WTC11 (cell line): Measurements from ENCODE around the gene ICAM3. TPM values are rescaled to one million over a fixed set of nuclear protein-coding genes. Genes with fewer than 3 reads are reported as not detected.

Experiments used
- CTCF ChIP-seq: fragments of 200-600 bp; IDR thresholded peaks from 2 replicates; pipeline ENCODE4 v1.8.0; 2022; ENCODE audit warnings: antibody characterized with exemption
- E2F5 ChIP-seq: sonication (generic); formaldehyde crosslinking; IDR thresholded peaks from 2 replicates; pipeline ENCODE4 v1.8.1; 2022; ENCODE audit warnings: mild to moderate bottlenecking, moderate library complexity, missing genetic modification reagents
- GTF2I ChIP-seq: fragments of 250-450 bp; sonication (Bioruptor Pico); conservative IDR thresholded peaks from 2 replicates; pipeline ENCODE4 v1.4.0; 2021; ENCODE audit warnings: mild to moderate bottlenecking
- HMGA2 ChIP-seq: fragments of 250-450 bp; sonication (Bioruptor Pico); IDR thresholded peaks from 2 replicates; pipeline ENCODE4 v1.4.0; 2021; ENCODE audit warnings: mild to moderate bottlenecking, moderate library complexity
- HMGXB4 ChIP-seq: sonication (generic); formaldehyde crosslinking; IDR thresholded peaks from 2 replicates; pipeline ENCODE4 v1.8.1; 2023; ENCODE audit warnings: mild to moderate bottlenecking, moderate library complexity, missing genetic modification reagents
- JAZF1 ChIP-seq: fragments of 250-450 bp; sonication (Bioruptor Pico); IDR thresholded peaks from 2 replicates; pipeline ENCODE4 v1.9.0; 2021; ENCODE audit warnings: moderate library complexity, mild to moderate bottlenecking, inconsistent platforms
- MAX ChIP-seq: sonication (generic); formaldehyde crosslinking; IDR thresholded peaks from 2 replicates; pipeline ENCODE4 v1.8.0; 2022; ENCODE audit warnings: mild to moderate bottlenecking, missing genetic modification reagents
- NFATC4 ChIP-seq: fragments of 250-450 bp; sonication (Bioruptor Pico); IDR thresholded peaks from 2 replicates; pipeline ENCODE4 v1.9.0; 2021; ENCODE audit warnings: mild to moderate bottlenecking
- NFE2L1 ChIP-seq: sonication (generic); formaldehyde crosslinking; IDR thresholded peaks from 2 replicates; pipeline ENCODE4 v1.8.1; 2023; ENCODE audit warnings: missing genetic modification reagents
- NR2C2 ChIP-seq: sonication (generic); formaldehyde crosslinking; IDR thresholded peaks from 2 replicates; pipeline ENCODE4 v1.8.0; 2022; ENCODE audit warnings: mild to moderate bottlenecking, missing genetic modification reagents
- SMAD4 ChIP-seq: sonication (generic); formaldehyde crosslinking; IDR thresholded peaks from 2 replicates; pipeline ENCODE4 v1.8.0; 2022; ENCODE audit warnings: mild to moderate bottlenecking, missing genetic modification reagents
- SOX15 ChIP-seq: fragments of 250-450 bp; sonication (Bioruptor Pico); IDR thresholded peaks from 2 replicates; pipeline ENCODE4 v1.9.0; 2021; ENCODE audit warnings: mild to moderate bottlenecking
- TEAD1 ChIP-seq: sonication (generic); formaldehyde crosslinking; IDR thresholded peaks from 2 replicates; pipeline ENCODE4 v1.8.0; 2022; ENCODE audit warnings: mild to moderate bottlenecking, missing genetic modification reagents
- ZNF121 ChIP-seq: sonication (generic); formaldehyde crosslinking; IDR thresholded peaks from 2 replicates; pipeline ENCODE4 v1.8.0; 2023; ENCODE audit warnings: missing genetic modification reagents
- ZNF263 ChIP-seq: sonication (generic); formaldehyde crosslinking; IDR thresholded peaks from 2 replicates; pipeline ENCODE4 v1.8.1; 2022; ENCODE audit warnings: low read depth, mild to moderate bottlenecking, moderate library complexity, missing genetic modification reagents
- ZNF317 ChIP-seq: sonication (generic); formaldehyde crosslinking; IDR thresholded peaks from 2 replicates; pipeline ENCODE4 v1.8.1; 2023; ENCODE audit warnings: low read depth, mild to moderate bottlenecking, moderate library complexity, missing genetic modification reagents, borderline replicate concordance
- ZNF671 ChIP-seq: fragments of 250-450 bp; sonication (Bioruptor Pico); IDR thresholded peaks from 2 replicates; pipeline ENCODE4 v1.8.0; 2021; ENCODE audit warnings: mild to moderate bottlenecking
- total RNA-seq: library from RNA; stranded (reverse); gene quantifications from 3 replicates; pipeline ENCODE4 v1.2.3, GENCODE V29; 2021
- TF ChIP-seq, protein P1 (sequence below): sonication (generic); formaldehyde crosslinking; IDR thresholded peaks from 2 replicates; pipeline ENCODE4 v1.8.1; 2023; ENCODE audit warnings: mild to moderate bottlenecking, missing genetic modification reagents, borderline replicate concordance
- TF ChIP-seq, protein P2 (sequence below): sonication (generic); formaldehyde crosslinking; conservative IDR thresholded peaks from 2 replicates; pipeline ENCODE4 v1.8.1; 2023; ENCODE audit warnings: mild to moderate bottlenecking, low read depth, missing genetic modification reagents, moderate library complexity
- TF ChIP-seq, protein P3 (sequence below): fragments of 250-450 bp; sonication (Bioruptor Pico); IDR thresholded peaks from 2 replicates; pipeline ENCODE4 v1.9.0; 2021; ENCODE audit warnings: mild to moderate bottlenecking
- TF ChIP-seq, protein P4 (sequence below): sonication (generic); formaldehyde crosslinking; IDR thresholded peaks from 2 replicates; pipeline ENCODE4 v1.8.1; 2023; ENCODE audit warnings: mild to moderate bottlenecking, missing genetic modification reagents, moderate library complexity

Gene ICAM3
- total RNA-seq, 1 experiment from 2014 or later: 18.7 TPM

GRCh38 chr19:10332965-10333757, 6.3 kb downstream of the ICAM3 start, which contains the start of gene RAVER1 (continued):
- TF ChIP-seq, protein P1, sequence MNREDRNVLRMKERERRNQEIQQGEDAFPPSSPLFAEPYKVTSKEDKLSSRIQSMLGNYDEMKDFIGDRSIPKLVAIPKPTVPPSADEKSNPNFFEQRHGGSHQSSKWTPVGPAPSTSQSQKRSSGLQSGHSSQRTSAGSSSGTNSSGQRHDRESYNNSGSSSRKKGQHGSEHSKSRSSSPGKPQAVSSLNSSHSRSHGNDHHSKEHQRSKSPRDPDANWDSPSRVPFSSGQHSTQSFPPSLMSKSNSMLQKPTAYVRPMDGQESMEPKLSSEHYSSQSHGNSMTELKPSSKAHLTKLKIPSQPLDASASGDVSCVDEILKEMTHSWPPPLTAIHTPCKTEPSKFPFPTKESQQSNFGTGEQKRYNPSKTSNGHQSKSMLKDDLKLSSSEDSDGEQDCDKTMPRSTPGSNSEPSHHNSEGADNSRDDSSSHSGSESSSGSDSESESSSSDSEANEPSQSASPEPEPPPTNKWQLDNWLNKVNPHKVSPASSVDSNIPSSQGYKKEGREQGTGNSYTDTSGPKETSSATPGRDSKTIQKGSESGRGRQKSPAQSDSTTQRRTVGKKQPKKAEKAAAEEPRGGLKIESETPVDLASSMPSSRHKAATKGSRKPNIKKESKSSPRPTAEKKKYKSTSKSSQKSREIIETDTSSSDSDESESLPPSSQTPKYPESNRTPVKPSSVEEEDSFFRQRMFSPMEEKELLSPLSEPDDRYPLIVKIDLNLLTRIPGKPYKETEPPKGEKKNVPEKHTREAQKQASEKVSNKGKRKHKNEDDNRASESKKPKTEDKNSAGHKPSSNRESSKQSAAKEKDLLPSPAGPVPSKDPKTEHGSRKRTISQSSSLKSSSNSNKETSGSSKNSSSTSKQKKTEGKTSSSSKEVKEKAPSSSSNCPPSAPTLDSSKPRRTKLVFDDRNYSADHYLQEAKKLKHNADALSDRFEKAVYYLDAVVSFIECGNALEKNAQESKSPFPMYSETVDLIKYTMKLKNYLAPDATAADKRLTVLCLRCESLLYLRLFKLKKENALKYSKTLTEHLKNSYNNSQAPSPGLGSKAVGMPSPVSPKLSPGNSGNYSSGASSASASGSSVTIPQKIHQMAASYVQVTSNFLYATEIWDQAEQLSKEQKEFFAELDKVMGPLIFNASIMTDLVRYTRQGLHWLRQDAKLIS: no peak
- no peak for TF ChIP-seq NR2C2 (CRISPR knock-in tag)
- TF ChIP-seq CTCF: no peak
- no peak for TF ChIP-seq NFATC4 (CRISPR knock-in tag)
- TF ChIP-seq SMAD4 (CRISPR knock-in tag): no peak
- TF ChIP-seq TEAD1 (CRISPR knock-in tag): peak; percentile 54; the same call in 1 of the 2 replicates
- no peak for TF ChIP-seq ZNF317
- TF ChIP-seq GTF2I (CRISPR knock-in tag): no peak
- peak; percentile 73 for TF ChIP-seq MAX
- TF ChIP-seq, protein P2, sequence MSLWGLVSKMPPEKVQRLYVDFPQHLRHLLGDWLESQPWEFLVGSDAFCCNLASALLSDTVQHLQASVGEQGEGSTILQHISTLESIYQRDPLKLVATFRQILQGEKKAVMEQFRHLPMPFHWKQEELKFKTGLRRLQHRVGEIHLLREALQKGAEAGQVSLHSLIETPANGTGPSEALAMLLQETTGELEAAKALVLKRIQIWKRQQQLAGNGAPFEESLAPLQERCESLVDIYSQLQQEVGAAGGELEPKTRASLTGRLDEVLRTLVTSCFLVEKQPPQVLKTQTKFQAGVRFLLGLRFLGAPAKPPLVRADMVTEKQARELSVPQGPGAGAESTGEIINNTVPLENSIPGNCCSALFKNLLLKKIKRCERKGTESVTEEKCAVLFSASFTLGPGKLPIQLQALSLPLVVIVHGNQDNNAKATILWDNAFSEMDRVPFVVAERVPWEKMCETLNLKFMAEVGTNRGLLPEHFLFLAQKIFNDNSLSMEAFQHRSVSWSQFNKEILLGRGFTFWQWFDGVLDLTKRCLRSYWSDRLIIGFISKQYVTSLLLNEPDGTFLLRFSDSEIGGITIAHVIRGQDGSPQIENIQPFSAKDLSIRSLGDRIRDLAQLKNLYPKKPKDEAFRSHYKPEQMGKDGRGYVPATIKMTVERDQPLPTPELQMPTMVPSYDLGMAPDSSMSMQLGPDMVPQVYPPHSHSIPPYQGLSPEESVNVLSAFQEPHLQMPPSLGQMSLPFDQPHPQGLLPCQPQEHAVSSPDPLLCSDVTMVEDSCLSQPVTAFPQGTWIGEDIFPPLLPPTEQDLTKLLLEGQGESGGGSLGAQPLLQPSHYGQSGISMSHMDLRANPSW (CRISPR knock-in tag): no peak
- no peak for TF ChIP-seq SOX15 (CRISPR knock-in tag)
- TF ChIP-seq ZNF671 (CRISPR knock-in tag): no peak
- no peak for TF ChIP-seq ZNF263
- TF ChIP-seq NFE2L1 (CRISPR knock-in tag): peak; percentile 38; the same call in 1 of the 2 replicates
- no peak for TF ChIP-seq JAZF1 (CRISPR knock-in tag)
- TF ChIP-seq, protein P3, sequence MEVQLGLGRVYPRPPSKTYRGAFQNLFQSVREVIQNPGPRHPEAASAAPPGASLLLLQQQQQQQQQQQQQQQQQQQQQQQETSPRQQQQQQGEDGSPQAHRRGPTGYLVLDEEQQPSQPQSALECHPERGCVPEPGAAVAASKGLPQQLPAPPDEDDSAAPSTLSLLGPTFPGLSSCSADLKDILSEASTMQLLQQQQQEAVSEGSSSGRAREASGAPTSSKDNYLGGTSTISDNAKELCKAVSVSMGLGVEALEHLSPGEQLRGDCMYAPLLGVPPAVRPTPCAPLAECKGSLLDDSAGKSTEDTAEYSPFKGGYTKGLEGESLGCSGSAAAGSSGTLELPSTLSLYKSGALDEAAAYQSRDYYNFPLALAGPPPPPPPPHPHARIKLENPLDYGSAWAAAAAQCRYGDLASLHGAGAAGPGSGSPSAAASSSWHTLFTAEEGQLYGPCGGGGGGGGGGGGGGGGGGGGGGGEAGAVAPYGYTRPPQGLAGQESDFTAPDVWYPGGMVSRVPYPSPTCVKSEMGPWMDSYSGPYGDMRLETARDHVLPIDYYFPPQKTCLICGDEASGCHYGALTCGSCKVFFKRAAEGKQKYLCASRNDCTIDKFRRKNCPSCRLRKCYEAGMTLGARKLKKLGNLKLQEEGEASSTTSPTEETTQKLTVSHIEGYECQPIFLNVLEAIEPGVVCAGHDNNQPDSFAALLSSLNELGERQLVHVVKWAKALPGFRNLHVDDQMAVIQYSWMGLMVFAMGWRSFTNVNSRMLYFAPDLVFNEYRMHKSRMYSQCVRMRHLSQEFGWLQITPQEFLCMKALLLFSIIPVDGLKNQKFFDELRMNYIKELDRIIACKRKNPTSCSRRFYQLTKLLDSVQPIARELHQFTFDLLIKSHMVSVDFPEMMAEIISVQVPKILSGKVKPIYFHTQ: no peak
- no peak; the same call in none of the 2 replicates for TF ChIP-seq E2F5 (CRISPR knock-in tag)
- no peak for TF ChIP-seq HMGA2 (CRISPR knock-in tag)
- no peak for TF ChIP-seq HMGXB4 (CRISPR knock-in tag)
- no peak for TF ChIP-seq ZNF121 (CRISPR knock-in tag)
- TF ChIP-seq, protein P4, sequence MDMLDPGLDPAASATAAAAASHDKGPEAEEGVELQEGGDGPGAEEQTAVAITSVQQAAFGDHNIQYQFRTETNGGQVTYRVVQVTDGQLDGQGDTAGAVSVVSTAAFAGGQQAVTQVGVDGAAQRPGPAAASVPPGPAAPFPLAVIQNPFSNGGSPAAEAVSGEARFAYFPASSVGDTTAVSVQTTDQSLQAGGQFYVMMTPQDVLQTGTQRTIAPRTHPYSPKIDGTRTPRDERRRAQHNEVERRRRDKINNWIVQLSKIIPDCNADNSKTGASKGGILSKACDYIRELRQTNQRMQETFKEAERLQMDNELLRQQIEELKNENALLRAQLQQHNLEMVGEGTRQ (CRISPR knock-in tag): 0 out of 2 replicates have a peak, but pooled peaks have one; percentile 35
